Measurements from ENCODE around the gene CUX1.
"Not testable (repeated sequence)": the region's sequence is repeated elsewhere in the genome, so short reads cannot be mapped to it uniquely, and the experiment has no call there.

CUX1 gene

GRCh38 chr7:102046373-102047117, 229.1 kb downstream of the CUX1 start:
- DNase-seq (ENCODE audit: low spot score) = no peak

GRCh38 chr7:102047167-102047566, 229.7 kb downstream of the CUX1 start:
- DNase-seq (ENCODE audit: low spot score) = no peak

- no peak for DNase-seq (ENCODE audit: low spot score)
Observed at GRCh38 chr7:102049765-102050164, 232.3 kb downstream of the CUX1 start.

GRCh38 chr7:102050864-102051460, 233.5 kb downstream of the CUX1 start:
- DNase-seq (ENCODE audit: low spot score) = no peak

GRCh38 chr7:102051736-102052135, 234.3 kb downstream of the CUX1 start:
- not testable (repeated sequence) for DNase-seq (ENCODE audit: low spot score)

DNA sequence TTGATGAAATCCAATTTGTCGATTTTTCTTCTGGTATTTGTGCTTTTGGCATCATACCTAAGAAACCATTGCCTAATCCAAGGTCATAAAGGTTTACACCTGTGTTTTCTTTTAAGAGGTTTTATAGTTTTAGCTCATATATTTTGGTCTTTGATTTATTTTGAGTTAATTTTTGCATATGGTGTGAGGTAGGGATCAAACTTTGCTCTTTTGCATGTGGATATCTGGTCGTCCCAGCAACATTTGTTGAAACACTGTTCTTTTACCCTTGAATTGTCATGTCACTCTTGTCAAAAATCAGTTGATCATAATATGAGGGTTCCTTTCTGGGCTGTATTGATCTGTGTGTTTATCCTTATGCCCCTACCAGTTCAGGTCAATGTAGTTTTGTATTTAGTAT, 236.7 kb downstream of the CUX1 start:
- no peak for DNase-seq (ENCODE audit: low spot score)

DNA sequence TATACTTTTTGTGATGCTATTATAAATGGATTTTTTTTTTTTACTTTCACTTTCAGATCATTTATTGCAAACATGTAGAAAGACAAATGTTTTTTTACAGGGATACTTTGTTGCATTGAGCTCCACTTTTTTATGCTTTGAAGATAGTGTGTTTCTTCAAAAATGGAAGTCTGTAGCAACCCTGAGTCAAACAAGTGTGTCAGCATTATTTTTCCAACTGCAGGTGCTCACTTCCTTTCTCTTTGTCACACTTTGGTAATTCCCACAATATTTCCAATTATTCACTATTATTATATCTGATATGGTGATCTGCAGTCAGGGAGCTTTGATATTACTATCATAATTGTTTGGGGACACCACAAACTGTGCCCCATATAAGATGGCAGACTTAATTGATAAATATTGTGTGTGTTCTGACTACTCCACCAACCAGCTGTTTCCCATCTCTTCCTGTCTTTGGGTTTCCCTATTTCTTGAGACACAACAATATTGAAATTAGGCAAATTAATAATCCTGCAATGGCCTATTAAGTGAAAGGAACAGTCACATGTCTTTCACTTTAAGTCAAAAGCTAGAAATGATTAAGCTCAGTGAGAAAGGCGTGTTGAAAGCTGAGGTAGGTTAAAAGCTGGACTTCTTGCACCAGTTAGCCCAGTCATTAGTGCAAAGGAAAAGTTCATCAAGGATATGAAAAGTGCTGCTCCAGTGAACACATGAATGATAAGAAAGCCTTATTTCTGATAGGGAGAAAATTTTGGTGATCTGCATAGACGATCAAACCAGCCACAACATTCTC, 238.0 kb downstream of the CUX1 start:
- no peak for DNase-seq (ENCODE audit: low spot score)

DNA sequence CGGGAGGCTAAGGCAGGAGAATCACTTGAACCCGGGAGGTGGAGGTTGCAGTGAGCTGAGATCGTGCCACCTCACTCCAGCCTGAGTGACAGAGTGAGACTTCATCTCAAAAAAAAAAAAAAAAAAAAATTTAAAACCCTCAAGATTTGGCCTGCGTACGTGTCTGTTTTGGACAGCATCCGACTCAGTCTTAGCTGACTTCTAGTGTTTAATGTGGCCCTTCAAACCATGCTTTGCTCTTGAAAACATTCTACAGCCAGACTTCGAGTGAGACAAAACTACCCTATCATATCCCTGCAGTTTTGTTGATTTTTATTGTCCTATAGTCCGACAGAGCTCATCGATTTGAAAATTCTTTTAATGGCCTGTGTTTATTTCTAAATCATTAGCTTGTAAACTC, 242.1 kb downstream of the CUX1 start:
- DNase-seq (ENCODE audit: low spot score) = no peak

- DNase-seq (ENCODE audit: low spot score) = no peak
Observed at GRCh38 chr7:102061354-102061945, 244.0 kb downstream of the CUX1 start.

- DNase-seq (ENCODE audit: low spot score) = no peak
Observed at GRCh38 chr7:102061981-102062390, 244.6 kb downstream of the CUX1 start.

DNA sequence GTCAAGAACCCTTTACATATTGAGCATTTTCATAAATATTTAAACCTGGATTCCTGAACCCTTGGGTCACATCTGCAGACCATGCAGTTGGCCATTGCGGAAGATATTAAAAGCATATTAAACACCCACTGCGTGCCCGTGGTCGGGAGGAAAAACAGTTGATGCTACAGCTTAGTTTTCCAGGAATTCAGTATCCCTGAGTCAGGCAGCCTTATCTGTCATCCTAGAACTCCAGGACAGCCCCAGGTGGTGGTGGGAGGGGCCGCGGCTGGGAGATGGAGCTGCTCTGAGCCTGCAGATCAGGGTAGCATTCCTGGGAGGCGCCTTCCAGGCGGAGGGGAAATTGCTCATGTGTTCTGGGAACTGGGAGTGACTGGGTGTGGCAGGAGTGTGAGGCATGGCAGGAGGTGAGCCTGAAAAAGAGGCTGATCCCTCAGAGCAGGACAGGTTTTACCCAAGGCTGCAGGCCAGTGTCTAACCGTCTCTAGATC, 246.3 kb downstream of the CUX1 start:
- DNase-seq (ENCODE audit: low spot score) = no peak

DNA sequence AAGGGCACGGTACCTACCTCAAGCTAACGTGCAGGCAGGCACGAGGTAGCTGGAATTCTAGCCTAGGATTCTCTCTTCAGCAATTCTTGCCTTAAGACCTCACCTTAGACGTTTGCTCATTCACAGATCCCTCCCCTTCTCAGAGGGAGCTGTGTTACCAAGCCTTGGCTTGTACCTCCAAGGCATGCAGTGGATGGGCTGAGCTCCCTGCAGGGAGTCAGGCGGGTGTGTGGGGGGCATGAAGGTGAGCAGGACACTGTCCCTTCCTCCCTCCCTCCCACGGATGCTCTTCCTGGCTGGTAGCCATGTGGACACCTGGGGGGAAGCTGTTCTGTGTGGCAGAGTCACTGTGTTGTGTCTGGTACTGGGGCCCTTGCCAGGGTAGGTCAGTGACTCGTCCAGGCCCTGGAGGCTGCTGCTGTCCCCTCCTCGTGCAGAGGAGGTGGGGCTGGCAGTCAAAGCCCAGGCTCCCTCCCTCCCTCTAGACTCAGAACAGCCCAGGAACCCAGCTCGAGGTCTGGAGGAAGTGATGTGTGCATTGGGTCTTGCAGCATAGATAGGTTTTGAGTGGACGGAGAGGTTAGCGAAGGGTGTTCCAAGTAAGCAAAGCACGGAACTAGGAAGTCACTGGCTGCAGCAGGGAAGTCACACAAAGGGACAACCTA, 247.1 kb downstream of the CUX1 start:
- DNase-seq (ENCODE audit: low spot score) = no peak

DNA sequence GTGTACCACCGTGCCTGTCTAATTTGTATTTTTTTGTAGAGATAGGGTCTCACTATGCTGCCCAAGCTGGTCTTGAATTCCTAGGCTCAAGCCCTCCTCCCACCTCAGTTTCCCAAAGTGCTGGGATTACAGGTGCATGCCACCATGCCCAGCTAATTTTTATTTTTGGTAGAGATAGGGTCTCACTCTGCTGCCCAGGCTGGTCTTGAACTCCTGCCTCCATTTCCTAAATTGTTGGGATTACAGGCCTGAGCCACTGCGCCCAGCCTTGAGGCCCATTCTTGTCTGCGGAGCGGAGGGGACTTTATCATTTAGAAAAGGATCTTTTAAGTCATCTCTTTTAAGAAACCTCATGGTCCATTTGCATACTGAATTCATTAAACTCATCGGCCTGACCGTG, 247.8 kb downstream of the CUX1 start:
- no peak for DNase-seq (ENCODE audit: low spot score)

- DNase-seq (ENCODE audit: low spot score) = no peak
Observed at GRCh38 chr7:102066476-102066875, 249.1 kb downstream of the CUX1 start.

- DNase-seq (ENCODE audit: low spot score) = no peak
Observed at GRCh38 chr7:102068846-102069245, 251.4 kb downstream of the CUX1 start.

GRCh38 chr7:102069931-102070629, 252.7 kb downstream of the CUX1 start:
- DNase-seq (ENCODE audit: low spot score) = no peak

DNA sequence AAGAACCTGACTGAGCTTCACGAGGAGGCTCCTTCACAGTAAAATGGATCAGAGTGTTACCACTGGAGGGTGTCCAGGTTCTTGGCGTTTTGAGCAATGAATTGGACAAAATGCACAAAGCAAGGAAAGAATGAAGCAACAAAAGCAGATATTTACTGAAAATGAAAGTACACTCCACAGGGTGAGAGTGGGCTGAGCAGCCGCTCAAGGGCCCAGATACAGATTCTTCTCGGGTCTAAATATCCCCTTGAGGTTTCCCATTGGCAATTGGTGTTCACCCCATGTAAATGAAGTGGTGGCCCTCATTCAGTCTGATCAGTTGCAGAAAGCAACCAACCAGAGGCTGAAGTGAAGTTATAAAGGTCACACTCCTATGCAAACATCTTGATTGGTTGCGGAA, 254.6 kb downstream of the CUX1 start:
- no peak for DNase-seq (ENCODE audit: low spot score)

- DNase-seq (ENCODE audit: low spot score) = no peak
Observed at GRCh38 chr7:102072636-102073209, 255.3 kb downstream of the CUX1 start.

DNA sequence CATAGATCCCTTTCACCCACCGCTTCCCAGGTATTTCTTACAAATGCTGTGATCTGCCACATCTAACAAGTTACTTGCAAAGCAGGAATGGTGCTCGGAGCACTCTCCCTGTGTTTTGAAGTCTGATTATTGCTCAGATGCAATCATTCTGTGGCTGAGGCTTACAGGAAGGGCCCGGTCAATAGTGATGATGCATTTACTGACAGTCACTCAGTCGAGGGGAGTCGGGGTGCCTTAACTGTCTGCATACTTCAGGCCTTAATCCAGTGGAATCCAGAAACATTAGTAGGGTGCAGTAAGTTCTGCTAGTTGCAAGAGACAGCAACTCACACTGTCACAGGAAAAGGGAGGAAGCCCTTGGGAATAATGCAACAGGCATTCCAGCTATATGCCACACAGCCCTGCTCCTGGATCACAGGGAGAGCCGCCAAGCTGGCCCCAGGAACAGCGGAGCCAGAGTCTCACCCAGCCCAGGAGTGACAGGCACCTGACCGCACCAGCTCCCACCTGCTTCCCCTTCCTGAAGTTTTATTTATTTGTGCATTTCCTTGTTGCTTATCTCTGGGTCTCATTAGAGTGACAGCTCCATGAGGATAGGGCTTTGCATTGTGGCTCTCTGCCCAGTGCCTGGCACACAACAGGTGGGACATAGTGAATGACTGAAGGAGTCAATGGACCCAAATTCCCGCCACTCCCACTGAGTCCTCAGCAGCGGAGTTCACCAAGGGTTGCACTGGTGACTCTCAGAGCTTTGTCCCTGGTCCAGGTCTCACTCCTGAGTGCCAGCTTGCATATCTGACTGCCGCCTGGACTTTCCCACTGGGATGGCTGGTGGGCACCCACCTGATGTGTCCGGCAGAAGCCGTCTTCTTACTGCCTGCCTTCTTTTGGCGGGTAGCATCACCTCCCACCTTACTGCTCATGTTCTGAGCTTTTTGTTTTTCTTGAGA, 256.8 kb downstream of the CUX1 start:
- no peak for DNase-seq (ENCODE audit: low spot score)

DNA sequence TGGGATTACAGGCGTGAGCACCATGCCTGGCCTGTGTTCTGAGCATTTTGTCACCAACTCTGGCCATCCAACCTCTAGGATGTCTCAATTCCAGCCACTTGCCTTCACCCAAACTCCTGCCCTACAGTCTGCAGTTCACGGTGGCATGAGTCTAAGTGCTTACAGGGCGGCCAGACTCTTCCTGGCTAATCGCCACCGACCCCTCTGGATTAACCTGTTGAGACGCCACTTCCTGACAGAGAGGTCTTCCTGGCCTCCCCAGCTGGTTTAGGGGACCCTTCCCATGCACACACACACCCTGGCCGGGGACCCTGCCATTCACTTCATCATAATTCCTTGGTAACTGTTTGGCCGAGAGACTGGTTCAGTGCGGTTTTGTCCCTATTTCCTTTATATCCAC, 257.7 kb downstream of the CUX1 start:
- no peak for DNase-seq (ENCODE audit: low spot score)
